Activated naive CD8-positive, alpha-beta T cell treated with anti-CD3 and anti-CD28 coated beads, Interleukin-2, amount 50 U/mL, for 24 hours (primary cell): ENCODE data around the gene TEX47.

Source experiments
- ATAC-seq: fragments of 150-1000 bp; cut with Tn5 transposase; one replicate; pipeline ENCODE4 v1.10.0; 2021
- DNase-seq: peaks from one replicate; pipeline ENCODE4 v3.0.0; 2021
- H3K27ac Mint-ChIP-seq: one replicate; pipeline ENCODE4 v1.8.0; 2021; ENCODE audit warnings: mild to moderate bottlenecking, mixed read lengths
- H3K27me3 Mint-ChIP-seq: one replicate; pipeline ENCODE4 v1.8.0; 2021; ENCODE audit warnings: mixed read lengths
- H3K36me3 Mint-ChIP-seq: one replicate; pipeline ENCODE4 v1.8.0; 2021; ENCODE audit warnings: low read depth, mixed read lengths
- H3K4me1 Mint-ChIP-seq: one replicate; pipeline ENCODE4 v1.8.0; 2021; ENCODE audit warnings: mixed read lengths
- H3K4me3 Mint-ChIP-seq: one replicate; pipeline ENCODE4 v1.8.0; 2021; ENCODE audit warnings: mild to moderate bottlenecking, moderate library complexity, mixed read lengths
- H3K9me3 Mint-ChIP-seq: one replicate; pipeline ENCODE4 v1.8.0; 2021; ENCODE audit warnings: mixed read lengths

TEX47 gene

DNA sequence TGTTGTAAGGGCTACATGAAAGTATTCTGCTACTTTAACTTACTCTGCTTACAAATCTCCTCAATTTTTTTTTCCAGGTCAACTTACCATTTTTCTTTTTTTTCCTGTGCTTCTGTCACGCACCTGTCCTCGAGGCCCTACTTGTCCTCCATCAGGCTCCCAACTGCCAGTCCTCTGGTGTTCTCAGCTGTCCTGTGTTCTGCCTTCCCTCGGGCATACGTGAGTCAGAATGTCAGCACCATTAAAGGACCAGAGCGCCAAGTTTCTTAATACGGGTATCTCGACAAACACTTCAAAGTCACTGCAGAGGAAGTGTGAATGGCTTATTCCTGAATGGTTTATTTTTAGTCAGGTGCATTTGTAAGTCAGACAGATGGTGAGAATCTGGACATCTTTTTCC, at the start of gene TEX47:
Gene TEX47, minus strand, starts transcription at position 185 of the 400 bp plus-strand sequence. CDS start 795 bp downstream, outside the sequence.
- Mint-ChIP-seq H3K27me3 (no peaks in the 10 kb centered on the region), H3K4me1 (no peaks in the 10 kb centered on the region), H3K27ac (no peak within 1 kb of the TSS), H3K9me3 (no peaks in the 10 kb centered on the region), H3K36me3 (no peaks in the 10 kb centered on the region), H3K4me3 (no peak within 1 kb of the TSS)
- ATAC-seq (no peak), DNase-seq (no peak)

DNA sequence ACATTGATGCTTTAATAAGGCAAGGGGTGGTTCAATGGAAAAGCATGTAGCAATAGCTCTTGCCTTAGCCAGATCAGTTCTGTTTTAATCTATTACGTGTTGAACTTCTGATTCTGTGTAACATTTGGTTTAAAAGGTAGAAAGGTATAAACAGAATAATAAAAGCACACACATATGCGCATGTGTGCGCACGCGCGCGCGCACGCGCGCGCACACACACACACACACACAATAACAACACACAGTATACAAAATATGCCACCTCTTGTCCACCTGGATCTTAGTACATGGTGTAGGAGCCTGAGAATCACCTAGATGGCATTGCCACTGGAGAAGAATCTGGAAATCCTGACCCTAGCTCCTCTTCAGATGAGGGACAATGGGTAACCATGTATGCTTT, 49.6 kb upstream of the TEX47 start:
- H3K27me3 Mint-ChIP-seq, result no peaks in the 10 kb centered on the region
- no peaks in the 10 kb centered on the region for H3K9me3 Mint-ChIP-seq
- no peak overlapping the region for H3K27ac Mint-ChIP-seq
- H3K36me3 Mint-ChIP-seq, result no peaks in the 10 kb centered on the region
- no peaks in the 10 kb centered on the region for H3K4me1 Mint-ChIP-seq
- DNase-seq (no peak), ATAC-seq (no peak)
- no peak overlapping the region for H3K4me3 Mint-ChIP-seq

DNA sequence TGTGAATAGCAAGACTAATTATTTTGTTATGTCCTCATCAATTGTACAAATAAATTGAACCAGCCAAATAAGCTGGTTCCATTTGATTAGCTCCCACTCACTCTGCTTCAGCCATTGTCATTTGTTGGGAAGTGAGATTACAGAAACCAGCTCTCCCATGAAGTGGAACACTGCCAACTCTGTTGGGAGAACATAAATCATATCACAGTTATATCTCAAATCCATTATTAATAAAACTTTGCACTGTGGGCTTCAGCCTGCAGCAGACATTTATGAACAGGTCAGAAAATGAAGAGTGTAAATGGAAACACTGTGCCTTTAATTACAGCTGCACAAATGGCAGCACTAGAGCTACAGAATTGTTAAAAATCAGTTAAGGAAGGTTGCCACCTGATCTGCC, 46.7 kb upstream of the TEX47 start:
- no peak overlapping the region for H3K27ac Mint-ChIP-seq
- H3K9me3 Mint-ChIP-seq, result no peaks in the 10 kb centered on the region
- no peaks in the 10 kb centered on the region for H3K36me3 Mint-ChIP-seq
- no peak for ATAC-seq
- DNase-seq, result no peak
- no peak overlapping the region for H3K4me3 Mint-ChIP-seq
- no peaks in the 10 kb centered on the region for H3K4me1 Mint-ChIP-seq
- H3K27me3 Mint-ChIP-seq, result no peaks in the 10 kb centered on the region

DNA sequence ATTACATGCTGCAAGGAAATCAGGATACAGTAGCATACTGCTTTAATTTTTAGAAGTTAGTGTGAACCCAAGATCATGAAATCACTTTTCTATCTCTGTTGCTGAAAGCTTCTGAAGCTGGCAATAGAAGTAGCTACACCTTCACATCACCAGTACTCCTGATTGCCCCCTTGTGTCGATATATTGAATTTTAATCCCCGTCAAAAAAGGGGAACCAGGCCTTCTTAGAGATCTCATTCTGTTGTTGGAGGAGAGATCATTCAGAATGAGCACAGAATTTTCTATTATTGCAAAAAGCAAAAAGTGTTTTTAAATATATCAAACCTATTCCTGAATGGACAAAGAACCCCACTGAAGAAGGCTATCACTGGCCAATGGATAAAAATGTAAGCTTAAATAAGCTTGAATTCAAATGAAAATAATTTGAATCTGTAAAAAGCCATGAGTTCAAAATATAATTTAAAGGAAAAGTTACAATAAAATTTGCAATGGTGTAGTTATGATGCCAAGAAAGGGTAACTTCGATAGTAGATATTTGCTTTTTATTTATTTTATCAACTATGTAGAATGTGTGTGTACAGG, 39.7 kb upstream of the TEX47 start:
- Mint-ChIP-seq H3K27ac (no peak overlapping the region), H3K4me1 (no peaks in the 10 kb centered on the region), H3K36me3 (no peaks in the 10 kb centered on the region), H3K27me3 (no peaks in the 10 kb centered on the region), H3K9me3 (no peaks in the 10 kb centered on the region), H3K4me3 (no peak overlapping the region)
- ATAC-seq (no peak), DNase-seq (no peak)

DNA sequence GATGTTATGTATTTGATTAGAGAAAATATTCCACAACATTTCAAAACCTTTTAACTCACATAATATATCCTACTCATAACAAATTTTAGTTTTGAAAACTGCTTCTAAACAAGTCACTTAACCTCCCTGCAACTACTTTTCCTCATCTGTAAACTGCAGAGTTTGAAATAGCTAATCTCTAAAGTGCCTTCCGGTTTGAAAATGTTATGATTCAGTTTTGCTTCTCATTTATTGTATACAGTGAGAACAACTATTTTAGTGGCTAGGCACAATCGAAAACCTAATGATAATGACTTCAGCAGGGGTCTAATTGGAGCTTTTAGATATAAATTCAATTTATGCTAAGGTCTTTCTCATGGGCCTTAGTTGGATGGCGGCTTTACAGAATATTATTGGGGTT, 30.7 kb upstream of the TEX47 start:
- DNase-seq (no peak), ATAC-seq (no peak)
- Mint-ChIP-seq H3K4me3 (no peak overlapping the region), H3K27me3 (no peaks in the 10 kb centered on the region), H3K27ac (no peak overlapping the region), H3K4me1 (no peaks in the 10 kb centered on the region), H3K9me3 (peaks cover 9% of the 10 kb centered on the region), H3K36me3 (no peaks in the 10 kb centered on the region)

DNA sequence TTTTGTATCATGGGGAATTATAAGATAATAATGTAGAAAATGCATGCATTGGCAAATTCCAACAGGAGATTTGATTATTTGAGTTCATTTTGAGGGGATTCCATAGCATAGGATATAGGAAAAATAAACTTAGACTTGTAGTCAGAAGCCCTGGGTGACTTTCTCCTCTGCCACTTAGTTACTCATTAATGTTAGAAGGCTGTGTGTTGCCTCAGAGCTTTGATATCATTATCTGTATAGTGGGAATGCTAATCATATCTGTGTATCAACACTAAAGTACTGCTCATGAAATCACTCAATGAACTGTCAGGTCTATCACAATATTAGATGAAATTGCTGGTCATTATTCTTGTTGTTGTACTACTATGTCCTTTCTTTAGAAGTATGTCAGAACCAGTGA, 23.0 kb upstream of the TEX47 start:
- Mint-ChIP-seq H3K4me3 (no peak overlapping the region), H3K36me3 (no peaks in the 10 kb centered on the region), H3K27me3 (no peaks in the 10 kb centered on the region), H3K4me1 (no peaks in the 10 kb centered on the region), H3K27ac (no peak overlapping the region), H3K9me3 (peaks cover 4% of the 10 kb centered on the region)
- no peak for DNase-seq
- no peak for ATAC-seq

DNA sequence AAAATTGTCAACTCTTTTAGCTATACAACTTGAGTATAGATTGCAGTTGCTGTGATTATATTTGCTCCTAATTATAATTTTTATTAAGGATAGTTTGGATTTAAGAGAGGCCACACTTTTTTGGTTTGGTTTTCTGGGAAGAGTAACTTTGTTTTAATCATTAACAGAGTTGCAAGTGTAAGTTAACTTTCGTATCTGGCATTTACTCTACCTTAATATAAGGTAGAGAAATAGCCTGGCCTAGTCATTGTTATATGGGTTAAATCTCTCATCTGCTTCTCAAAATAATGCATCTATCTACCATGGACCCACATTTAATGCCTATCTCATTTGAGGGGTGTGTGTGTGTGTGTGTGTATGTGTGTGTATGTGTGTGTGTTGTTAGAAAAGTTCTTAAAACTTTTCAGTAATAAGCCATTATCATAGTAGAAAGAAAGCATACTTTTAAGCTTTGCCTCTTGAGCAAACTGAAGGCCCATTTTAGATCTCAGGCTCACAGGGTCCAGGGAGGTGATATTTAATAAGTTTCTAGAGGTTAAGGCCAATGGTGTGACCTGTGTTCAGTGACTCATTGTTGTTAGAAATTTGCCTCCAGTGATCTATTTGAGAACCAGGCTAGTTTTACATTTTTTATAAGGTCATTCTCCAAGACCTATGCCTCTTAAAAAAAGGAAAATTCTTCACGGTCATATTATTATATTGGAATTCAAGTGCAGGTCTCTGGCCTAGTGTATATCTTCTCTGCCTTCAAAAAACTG, 10.9 kb upstream of the TEX47 start:
- H3K4me1 Mint-ChIP-seq, result no peaks in the 10 kb centered on the region
- ATAC-seq, result no peak
- no peak overlapping the region for H3K27ac Mint-ChIP-seq
- no peaks in the 10 kb centered on the region for H3K9me3 Mint-ChIP-seq
- H3K27me3 Mint-ChIP-seq, result peaks cover 2% of the 10 kb centered on the region
- no peak for DNase-seq
- no peak overlapping the region for H3K4me3 Mint-ChIP-seq
- no peaks in the 10 kb centered on the region for H3K36me3 Mint-ChIP-seq

DNA sequence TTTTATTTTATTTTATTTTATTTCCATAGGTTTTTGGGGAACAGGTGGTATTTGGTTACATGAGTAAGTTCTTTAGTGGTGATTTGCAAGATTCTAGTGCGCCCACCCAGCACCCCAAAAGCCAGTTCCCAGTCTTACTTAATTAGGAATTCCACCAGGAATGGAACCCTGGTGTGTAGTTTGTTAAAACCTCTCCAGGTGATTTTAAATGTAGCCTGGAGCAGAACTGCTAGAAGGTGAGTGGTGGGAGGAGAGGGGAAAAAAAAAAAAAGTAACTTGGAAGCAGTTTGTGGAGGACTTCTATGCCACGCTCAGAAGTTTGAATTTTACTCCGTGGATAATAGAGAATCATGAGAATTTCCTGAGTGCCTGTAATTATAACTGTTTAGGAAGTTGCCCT, 5.5 kb upstream of the TEX47 start:
- DNase-seq (no peak), ATAC-seq (no peak)
- H3K36me3 Mint-ChIP-seq, result no peaks in the 10 kb centered on the region
- peaks cover 2% of the 10 kb centered on the region for H3K27me3 Mint-ChIP-seq
- no peak overlapping the region for H3K27ac Mint-ChIP-seq
- no peak overlapping the region for H3K4me3 Mint-ChIP-seq
- no peaks in the 10 kb centered on the region for H3K4me1 Mint-ChIP-seq
- no peaks in the 10 kb centered on the region for H3K9me3 Mint-ChIP-seq

DNA sequence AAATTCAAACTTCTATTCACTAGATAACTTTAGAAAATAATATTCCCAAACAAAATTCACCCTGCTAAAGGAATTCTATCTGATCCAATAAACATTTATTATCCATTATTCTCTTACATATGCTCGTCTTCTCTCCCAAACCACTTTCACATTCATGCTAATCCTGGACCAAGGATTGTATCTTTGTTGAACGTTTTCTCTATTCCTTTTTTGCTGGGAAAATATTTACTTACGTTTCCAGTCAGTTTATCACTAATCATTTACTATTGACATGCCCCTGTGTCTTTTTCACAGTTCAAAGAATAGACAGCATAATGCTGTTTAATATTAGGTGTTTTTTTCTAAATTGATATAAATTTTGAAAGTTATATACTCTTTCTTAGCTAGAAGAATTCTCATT, 3.2 kb downstream of the TEX47 start:
- Mint-ChIP-seq H3K27me3 (no peaks in the 10 kb centered on the region), H3K36me3 (no peaks in the 10 kb centered on the region), H3K4me1 (no peaks in the 10 kb centered on the region), H3K9me3 (no peaks in the 10 kb centered on the region), H3K27ac (no peak overlapping the region), H3K4me3 (no peak overlapping the region)
- DNase-seq, result no peak
- ATAC-seq, result no peak

DNA sequence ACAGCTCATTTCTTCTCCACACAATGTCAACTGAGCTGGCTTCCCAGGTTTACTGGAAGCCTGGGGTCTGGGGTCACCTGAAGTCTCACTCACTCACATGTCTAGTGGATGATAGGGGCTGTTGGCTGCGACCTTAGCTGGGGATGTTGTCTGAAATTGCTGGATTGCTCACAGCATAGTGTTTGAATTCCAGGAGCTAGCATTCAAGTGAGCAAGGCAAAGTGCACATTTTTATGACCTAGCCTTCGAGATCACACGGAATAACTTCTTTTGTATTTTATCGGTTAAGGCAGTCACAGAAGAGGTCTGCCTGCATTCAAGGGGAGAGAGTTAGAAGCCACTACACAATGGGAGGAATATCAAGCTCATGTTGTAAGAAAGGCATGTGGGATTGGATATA, 3.6 kb downstream of the TEX47 start:
- Mint-ChIP-seq H3K9me3 (no peaks in the 10 kb centered on the region), H3K36me3 (no peaks in the 10 kb centered on the region), H3K4me3 (no peak overlapping the region), H3K27ac (no peak overlapping the region), H3K27me3 (no peaks in the 10 kb centered on the region), H3K4me1 (no peaks in the 10 kb centered on the region)
- no peak for DNase-seq
- ATAC-seq, result no peak

DNA sequence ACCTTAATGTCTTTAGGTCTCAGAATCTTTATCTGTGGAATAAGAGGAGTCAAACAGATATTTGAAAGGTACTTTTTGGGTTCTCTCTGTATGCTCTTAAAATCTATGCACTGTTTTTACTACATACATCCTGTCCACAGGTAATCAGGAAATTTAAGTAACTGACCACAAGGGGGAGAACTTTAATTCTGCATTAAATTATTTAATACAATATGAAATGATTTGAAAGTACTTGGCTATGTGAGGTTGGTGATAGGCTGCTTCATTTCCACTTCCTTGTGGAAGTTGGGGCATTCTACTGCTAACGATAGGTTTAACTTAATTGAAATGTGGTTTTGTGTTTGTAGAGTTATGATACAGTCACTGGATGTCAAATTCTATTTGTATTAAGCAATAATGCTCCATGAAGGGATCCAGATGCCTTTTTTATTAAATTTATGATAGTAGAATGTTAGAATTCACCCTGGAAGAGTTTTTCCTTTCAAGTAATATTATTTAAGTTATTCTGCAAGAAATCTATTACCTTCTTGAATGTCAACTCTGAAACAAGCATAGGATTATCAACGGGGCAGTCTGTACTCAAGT, 6.0 kb downstream of the TEX47 start:
- no peak overlapping the region for H3K4me3 Mint-ChIP-seq
- H3K9me3 Mint-ChIP-seq, result no peaks in the 10 kb centered on the region
- DNase-seq (no peak), ATAC-seq (no peak)
- no peaks in the 10 kb centered on the region for H3K4me1 Mint-ChIP-seq
- no peaks in the 10 kb centered on the region for H3K27me3 Mint-ChIP-seq
- no peak overlapping the region for H3K27ac Mint-ChIP-seq
- H3K36me3 Mint-ChIP-seq, result no peaks in the 10 kb centered on the region

DNA sequence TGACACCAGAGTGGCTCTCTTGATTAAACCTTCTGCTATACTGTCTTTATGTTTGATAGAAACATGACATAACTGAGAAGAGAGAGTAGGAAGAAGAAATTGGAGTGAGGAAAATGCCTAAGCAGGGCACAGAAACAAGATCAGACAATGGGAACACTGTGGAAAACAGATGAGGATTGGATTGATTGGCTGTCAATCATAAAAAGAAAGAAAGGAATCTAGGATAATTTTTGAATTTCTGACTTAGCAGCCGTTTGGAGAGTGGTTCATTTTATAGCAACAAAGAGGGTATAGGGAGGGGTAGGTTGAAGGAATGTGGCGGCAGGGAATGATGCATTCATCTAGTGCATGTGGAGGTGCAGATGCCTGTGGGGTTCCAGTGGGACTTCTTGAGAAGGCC, 7.8 kb downstream of the TEX47 start:
- Mint-ChIP-seq H3K4me1 (no peaks in the 10 kb centered on the region), H3K27me3 (no peaks in the 10 kb centered on the region), H3K4me3 (no peak overlapping the region), H3K9me3 (no peaks in the 10 kb centered on the region), H3K36me3 (no peaks in the 10 kb centered on the region), H3K27ac (no peak overlapping the region)
- no peak for ATAC-seq
- DNase-seq, result no peak

DNA sequence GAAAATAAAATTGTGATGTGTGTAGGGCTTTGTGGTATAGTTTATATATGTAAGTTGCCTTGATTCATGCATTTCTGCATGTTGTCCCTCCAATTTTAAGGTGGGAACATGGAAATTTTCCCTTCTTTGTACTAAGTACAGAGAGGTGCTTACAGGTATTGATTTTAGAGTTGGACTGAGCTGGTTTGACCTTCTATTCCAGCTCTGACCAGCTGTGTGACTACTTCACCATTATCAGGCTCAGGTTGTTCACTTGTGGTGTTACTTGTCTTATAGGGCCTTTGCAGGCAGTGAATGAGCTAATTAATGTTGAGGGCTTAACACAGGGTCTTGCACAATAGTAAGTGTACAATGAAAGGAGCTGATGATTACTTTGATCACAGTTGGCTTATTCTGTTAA, 19.7 kb downstream of the TEX47 start:
- no peak for ATAC-seq
- Mint-ChIP-seq H3K4me3 (no peak overlapping the region), H3K4me1 (no peaks in the 10 kb centered on the region), H3K27ac (no peak overlapping the region), H3K36me3 (no peaks in the 10 kb centered on the region), H3K9me3 (no peaks in the 10 kb centered on the region), H3K27me3 (no peaks in the 10 kb centered on the region)
- no peak for DNase-seq

DNA sequence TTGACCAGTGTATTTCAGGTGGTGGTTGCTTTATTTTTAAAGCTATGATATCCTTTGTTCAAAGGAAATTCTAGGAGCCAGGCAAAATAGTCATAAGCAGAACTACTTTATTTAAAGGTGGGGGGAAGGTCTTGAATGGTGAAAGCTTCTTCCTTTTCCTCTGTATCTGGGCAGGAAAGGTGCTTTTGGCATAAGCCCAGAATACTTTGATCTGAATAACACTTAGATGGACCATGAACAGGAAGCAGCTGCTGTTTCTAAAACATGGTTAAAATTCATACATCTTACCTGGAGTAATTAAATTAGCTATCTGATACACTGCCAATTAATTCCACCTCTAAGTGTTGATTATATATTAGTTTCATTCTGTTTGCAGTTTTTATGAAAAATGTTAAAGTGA, 22.8 kb downstream of the TEX47 start:
- Mint-ChIP-seq H3K27me3 (peaks cover under 1% of the 10 kb centered on the region), H3K4me3 (no peak overlapping the region), H3K36me3 (no peaks in the 10 kb centered on the region), H3K9me3 (no peaks in the 10 kb centered on the region), H3K27ac (no peak overlapping the region), H3K4me1 (no peaks in the 10 kb centered on the region)
- DNase-seq (no peak), ATAC-seq (no peak)

DNA sequence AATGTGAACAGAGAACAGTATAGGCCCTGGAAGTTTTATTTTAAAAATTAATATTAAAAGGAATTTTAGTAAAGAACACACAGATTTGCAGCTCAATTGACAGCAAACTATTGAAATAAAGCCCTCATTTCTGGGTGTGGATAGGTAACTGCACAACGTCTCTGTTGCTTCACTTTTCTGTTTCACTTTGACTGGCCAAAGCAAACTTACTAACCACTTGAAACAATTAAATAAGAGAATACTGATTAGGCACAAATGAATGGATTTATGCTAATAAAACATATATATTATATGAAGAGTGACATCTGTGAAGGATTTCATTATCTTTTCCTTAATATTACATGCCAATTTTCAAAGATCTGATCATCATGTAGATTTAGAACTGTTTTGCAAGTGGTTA, 24.1 kb downstream of the TEX47 start:
- H3K27me3 Mint-ChIP-seq, result peaks cover 3% of the 10 kb centered on the region
- H3K9me3 Mint-ChIP-seq, result no peaks in the 10 kb centered on the region
- no peak for ATAC-seq
- no peak for DNase-seq
- no peak overlapping the region for H3K27ac Mint-ChIP-seq
- no peaks in the 10 kb centered on the region for H3K36me3 Mint-ChIP-seq
- H3K4me1 Mint-ChIP-seq, result no peaks in the 10 kb centered on the region
- no peak overlapping the region for H3K4me3 Mint-ChIP-seq
